ENCODE data around the gene RANBP3L.

RANBP3L gene

DNA sequence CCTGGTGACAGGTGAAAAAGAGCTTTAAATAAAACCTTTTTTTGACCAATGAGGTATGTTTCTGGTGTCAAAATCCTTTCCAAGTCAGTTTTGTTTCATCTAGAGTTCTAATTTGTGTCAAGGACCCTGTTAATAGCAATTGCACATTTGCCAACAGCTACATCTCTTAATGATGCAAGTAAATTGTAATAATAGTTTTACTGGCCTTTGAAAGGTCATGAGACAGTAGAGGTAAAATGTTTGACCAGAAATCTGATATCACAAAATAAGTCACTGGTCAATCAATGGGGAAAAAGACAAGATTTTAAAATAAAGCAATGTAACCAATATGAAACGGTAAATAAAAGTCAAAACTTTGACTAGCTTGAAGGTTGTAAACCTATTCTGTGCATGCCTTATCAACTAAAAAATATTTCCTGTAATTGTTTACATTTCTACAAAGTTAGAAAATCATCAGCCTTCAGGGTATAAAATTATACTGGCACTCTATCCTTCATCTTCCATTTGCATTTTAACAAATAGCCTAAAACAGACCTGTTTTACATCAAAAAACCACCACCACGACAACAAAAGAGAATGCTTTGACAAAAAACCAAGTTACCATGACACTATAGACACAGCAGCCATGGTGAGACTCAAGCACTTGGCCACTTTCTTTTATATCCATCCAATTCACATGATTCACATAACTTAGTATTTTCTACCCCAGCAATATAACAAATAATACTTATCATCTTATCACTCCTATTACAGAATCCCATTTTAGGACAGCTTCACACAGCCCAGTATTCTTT, 63.0 kb downstream of the RANBP3L start:
- TF ChIP-seq, protein P1, sequence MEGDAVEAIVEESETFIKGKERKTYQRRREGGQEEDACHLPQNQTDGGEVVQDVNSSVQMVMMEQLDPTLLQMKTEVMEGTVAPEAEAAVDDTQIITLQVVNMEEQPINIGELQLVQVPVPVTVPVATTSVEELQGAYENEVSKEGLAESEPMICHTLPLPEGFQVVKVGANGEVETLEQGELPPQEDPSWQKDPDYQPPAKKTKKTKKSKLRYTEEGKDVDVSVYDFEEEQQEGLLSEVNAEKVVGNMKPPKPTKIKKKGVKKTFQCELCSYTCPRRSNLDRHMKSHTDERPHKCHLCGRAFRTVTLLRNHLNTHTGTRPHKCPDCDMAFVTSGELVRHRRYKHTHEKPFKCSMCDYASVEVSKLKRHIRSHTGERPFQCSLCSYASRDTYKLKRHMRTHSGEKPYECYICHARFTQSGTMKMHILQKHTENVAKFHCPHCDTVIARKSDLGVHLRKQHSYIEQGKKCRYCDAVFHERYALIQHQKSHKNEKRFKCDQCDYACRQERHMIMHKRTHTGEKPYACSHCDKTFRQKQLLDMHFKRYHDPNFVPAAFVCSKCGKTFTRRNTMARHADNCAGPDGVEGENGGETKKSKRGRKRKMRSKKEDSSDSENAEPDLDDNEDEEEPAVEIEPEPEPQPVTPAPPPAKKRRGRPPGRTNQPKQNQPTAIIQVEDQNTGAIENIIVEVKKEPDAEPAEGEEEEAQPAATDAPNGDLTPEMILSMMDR (IDR thresholded peaks at IDR 0.05; ENCODE audit: low read depth, low read length, missing control alignments) = no peak
- H3K4me3 ChIP-seq (replicated peaks; ENCODE audit: low read depth, low read length) = no peak overlapping the region
- no peak for DNase-seq (ENCODE audit: extremely low read depth, low read depth)

DNA sequence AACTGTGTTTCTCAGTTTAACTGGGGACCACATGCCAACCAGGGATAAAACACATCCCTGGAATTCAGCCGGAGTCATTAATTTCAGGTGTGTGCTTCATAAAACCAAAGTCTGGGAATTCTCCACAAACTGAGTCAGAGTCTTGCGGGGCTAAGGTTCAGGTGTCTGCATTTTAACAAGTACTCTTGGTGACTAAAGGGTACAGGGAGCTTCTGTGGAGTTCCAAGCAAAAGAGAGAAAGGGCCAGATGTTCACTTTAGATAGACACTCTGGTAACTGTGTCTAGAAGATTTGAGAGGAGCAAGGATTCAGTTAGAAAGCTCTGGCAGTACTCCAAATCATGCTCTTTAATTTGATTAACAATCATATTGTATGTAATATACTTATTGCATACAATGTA, 64.0 kb downstream of the RANBP3L start:
- no peak overlapping the region for H3K4me3 ChIP-seq (replicated peaks; ENCODE audit: low read depth, low read length)
- TF ChIP-seq, protein P1 (IDR thresholded peaks at IDR 0.05; ENCODE audit: low read depth, low read length, missing control alignments) = no peak
- DNase-seq (ENCODE audit: extremely low read depth, low read depth) = no peak

DNA sequence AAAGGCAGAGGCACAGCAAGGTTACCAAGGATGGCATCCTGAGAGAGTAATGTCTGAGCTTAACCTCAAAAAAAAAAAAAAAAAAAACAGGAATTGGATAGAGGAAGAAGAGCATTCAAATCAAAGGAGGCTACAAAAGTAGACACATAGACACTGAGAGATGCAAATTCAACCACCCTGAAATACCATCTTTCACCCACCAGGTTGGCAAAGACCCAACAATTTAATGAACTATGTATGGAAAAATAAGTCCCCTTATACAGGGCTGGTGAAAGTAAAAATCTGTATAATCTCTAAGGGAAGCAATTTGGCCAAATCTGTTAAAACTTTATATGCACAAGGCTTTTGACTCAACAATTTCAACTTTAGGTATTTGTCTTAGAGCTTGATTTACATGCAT, 64.9 kb downstream of the RANBP3L start:
- TF ChIP-seq, protein P1 (IDR thresholded peaks at IDR 0.05; ENCODE audit: low read depth, low read length, missing control alignments) = no peak
- no peak overlapping the region for H3K4me3 ChIP-seq (replicated peaks; ENCODE audit: low read depth, low read length)
- DNase-seq (ENCODE audit: extremely low read depth, low read depth) = no peak

DNA sequence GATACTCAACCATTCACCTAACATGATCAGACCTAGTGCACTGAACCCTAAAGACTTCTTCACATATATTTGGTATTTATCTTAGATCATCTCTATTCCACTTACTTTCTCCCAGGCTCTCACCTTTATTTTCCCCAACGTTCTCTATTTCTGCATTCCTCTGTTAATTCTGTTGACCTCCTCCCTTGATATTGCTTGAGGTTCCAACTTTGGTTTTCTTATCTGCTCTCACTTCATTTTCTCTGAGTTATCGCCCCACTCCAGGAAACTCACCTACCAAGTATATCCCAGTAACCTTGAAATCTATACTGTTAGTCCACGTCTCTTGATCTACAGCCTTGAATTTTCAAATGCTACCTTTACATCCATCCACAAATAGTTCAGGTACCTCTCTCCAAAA, 69.2 kb downstream of the RANBP3L start:
- DNase-seq (ENCODE audit: extremely low read depth, low read depth) = no peak
- TF ChIP-seq, protein P1 (IDR thresholded peaks at IDR 0.05; ENCODE audit: low read depth, low read length, missing control alignments) = no peak
- H3K4me3 ChIP-seq (replicated peaks; ENCODE audit: low read depth, low read length) = no peak overlapping the region

DNA sequence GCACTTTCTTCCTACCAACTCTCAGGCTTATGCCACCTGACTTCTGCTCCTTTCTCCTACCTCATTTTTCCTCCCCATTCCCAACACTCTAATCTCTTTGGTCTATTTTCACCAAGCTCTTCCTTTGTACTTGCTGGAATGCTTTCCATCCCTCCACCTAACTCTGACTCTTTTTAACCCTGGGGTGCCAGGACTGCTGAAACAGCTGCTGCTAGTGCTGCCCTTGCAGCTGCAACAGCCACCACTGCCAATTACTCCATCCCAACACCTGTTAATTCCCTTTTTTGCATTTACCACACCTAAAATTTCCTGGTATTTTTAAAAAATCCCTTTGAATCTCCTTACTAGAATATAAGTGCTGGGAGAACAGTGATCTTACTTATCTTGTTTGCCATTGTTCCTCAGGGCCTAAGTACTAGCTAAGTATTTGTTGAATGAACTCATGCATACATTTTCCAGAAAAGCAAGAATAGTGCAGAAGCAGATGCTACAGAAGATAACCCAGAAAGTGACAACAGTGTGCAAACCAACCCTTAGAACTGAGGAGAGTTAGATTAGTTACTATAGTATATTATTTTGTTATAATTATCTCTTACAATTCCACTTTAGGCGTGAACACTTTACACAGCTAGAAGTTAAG, 71.4 kb downstream of the RANBP3L start:
- TF ChIP-seq, protein P1 (IDR thresholded peaks at IDR 0.05; ENCODE audit: low read depth, low read length, missing control alignments) = no peak
- H3K4me3 ChIP-seq (replicated peaks; ENCODE audit: low read depth, low read length) = no peak overlapping the region
- no peak for DNase-seq (ENCODE audit: extremely low read depth, low read depth)

DNA sequence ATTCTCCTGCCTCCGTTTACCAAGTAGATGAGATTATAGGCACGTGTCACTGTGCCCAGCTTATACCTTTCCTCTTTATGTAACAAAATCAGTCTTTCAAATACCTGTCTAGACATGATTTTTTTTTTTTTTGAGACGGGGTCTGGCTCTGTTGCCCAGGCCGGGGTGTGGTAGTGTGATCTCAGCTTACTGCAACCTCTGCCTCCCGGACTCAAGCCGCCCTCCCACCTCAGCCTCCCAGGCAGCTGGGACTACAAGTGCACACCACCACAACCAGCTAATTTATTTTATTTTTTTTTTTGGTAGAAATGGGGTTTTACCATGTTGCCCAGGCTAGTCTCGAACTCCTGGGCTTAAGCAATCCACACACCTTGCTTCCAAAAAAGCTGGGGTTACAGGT, 73.2 kb downstream of the RANBP3L start:
- TF ChIP-seq, protein P1 (IDR thresholded peaks at IDR 0.05; ENCODE audit: low read depth, low read length, missing control alignments) = no peak
- H3K4me3 ChIP-seq (replicated peaks; ENCODE audit: low read depth, low read length) = no peak overlapping the region
- no peak for DNase-seq (ENCODE audit: extremely low read depth, low read depth)
